GM21786 (cell line): ENCODE results near the gene SLC2A9.

Experiments used
- ATAC-seq: cut with Tn5 transposase; IDR thresholded peaks from one replicate; pipeline ENCODE4 v1.9.1; 2021; ENCODE audit not compliant: unreplicated experiment

The SLC2A9 gene

GRCh38 chr4:9898596-9899305 is 122.5 kb downstream of the SLC2A9 start:
- no peak for ATAC-seq

GRCh38 chr4:9895333-9895705 is 126.0 kb downstream of the SLC2A9 start:
- ATAC-seq = no peak

- ATAC-seq = no peak
Observed at GRCh38 chr4:9894644-9895332, 126.5 kb downstream of the SLC2A9 start.

GRCh38 chr4:9893329-9894108 is 127.8 kb downstream of the SLC2A9 start:
- ATAC-seq = no peak

- ATAC-seq = no peak
Observed at GRCh38 chr4:9891740-9892139, 129.6 kb downstream of the SLC2A9 start.

- ATAC-seq = no peak
Observed at GRCh38 chr4:9891056-9891455, 130.2 kb downstream of the SLC2A9 start.

- ATAC-seq = no peak
Observed at GRCh38 chr4:9889306-9889705, 132.0 kb downstream of the SLC2A9 start.

- no peak for ATAC-seq
Observed at GRCh38 chr4:9885958-9886357, 135.3 kb downstream of the SLC2A9 start.

GRCh38 chr4:9880406-9881197 is 140.7 kb downstream of the SLC2A9 start:
- ATAC-seq = no peak

- no peak for ATAC-seq
Observed at GRCh38 chr4:9877123-9877522, 144.2 kb downstream of the SLC2A9 start.

- no peak for ATAC-seq
Observed at GRCh38 chr4:9875516-9875915, 145.8 kb downstream of the SLC2A9 start.

GRCh38 chr4:9874385-9874784 is 146.9 kb downstream of the SLC2A9 start:
- no peak for ATAC-seq

- no peak for ATAC-seq
Observed at GRCh38 chr4:9870165-9870790, 151.0 kb downstream of the SLC2A9 start.

GRCh38 chr4:9867751-9868425 is 153.4 kb downstream of the SLC2A9 start:
- no peak for ATAC-seq

GRCh38 chr4:9866931-9867330 is 154.4 kb downstream of the SLC2A9 start:
- ATAC-seq = no peak

- ATAC-seq = no peak
Observed at GRCh38 chr4:9861561-9861960, 159.7 kb downstream of the SLC2A9 start.

GRCh38 chr4:9859810-9860209 is 161.5 kb downstream of the SLC2A9 start:
- ATAC-seq = no peak

- ATAC-seq = no peak
Observed at GRCh38 chr4:9849538-9849920, 171.8 kb downstream of the SLC2A9 start.

- ATAC-seq = no peak
Observed at GRCh38 chr4:9847968-9848748, 173.1 kb downstream of the SLC2A9 start.
